HepG2 (cell line): ENCODE data around the gene IFIT5.

ENCODE experiments used
- ZFYVE20 ChIP-seq: sonication (generic); formaldehyde crosslinking; IDR thresholded peaks from 2 replicates; pipeline ENCODE4 v1.8.0; 2023; ENCODE audit warnings: low read depth, mild to moderate bottlenecking, moderate library complexity, missing genetic modification reagents, borderline replicate concordance
- TF ChIP-seq, protein P1 (sequence below): sonication (generic); formaldehyde crosslinking; IDR thresholded peaks from 2 replicates; pipeline ENCODE4 v1.5.0; 2020; ENCODE audit warnings: missing genetic modification reagents, mild to moderate bottlenecking, borderline replicate concordance

DNA sequence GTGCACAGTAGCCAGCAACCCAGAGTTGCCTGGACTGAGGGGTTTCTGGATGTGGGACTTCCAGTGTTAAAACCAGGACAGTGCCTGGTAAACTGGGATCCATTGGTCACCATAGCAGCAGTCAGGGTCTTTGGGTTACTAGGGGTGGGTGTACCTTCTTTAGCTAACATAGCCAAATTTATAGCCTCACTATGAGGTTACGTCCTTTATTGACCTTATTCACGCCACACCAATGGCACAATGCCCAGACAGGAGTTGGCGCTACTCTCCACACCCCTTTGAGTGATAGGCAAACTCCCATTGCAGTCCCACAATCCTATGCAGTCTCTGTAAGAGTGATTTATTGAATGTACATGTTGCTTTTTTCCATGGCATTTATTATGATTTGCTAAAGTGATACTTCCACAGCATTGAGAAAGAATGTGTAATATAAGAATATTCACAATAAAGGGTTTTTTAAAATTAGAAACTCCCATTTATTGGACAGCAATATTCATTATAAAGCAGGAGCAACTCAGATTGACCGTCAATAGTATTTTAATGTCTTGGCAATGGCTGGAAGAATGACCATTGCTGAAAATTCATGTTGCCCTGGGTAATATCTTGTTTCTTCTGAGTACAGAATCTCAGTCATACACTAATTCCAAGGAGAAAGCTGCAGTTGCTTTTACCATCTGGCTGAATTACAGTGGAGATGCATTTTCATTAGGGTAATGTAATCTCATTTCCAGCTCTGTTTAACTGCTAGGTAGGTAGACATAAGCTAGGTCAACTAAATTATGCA is 26.1 kb downstream of the IFIT5 start:
- TF ChIP-seq, protein P1, sequence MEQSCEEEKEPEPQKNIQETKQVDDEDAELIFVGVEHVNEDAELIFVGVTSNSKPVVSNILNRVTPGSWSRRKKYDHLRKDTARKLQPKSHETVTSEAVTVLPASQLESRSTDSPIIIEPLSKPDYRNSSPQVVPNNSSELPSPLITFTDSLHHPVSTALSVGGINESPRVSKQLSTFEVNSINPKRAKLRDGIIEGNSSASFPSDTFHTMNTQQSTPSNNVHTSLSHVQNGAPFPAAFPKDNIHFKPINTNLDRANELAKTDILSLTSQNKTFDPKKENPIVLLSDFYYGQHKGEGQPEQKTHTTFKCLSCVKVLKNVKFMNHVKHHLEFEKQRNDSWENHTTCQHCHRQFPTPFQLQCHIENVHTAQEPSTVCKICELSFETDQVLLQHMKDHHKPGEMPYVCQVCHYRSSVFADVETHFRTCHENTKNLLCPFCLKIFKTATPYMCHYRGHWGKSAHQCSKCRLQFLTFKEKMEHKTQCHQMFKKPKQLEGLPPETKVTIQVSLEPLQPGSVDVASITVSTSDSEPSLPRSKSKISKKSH (CRISPR knock-in tag), result no peak
- TF ChIP-seq ZFYVE20, result no peak
